Bone marrow (tissue), 2 donors: ENCODE data around the gene AMBP.

Source experiments
- DNase-seq, 2 donors: peaks; one replicate each; lab custom pipeline; 2025; lab: John Stamatoyannopoulos, UW

Gene AMBP

DNA sequence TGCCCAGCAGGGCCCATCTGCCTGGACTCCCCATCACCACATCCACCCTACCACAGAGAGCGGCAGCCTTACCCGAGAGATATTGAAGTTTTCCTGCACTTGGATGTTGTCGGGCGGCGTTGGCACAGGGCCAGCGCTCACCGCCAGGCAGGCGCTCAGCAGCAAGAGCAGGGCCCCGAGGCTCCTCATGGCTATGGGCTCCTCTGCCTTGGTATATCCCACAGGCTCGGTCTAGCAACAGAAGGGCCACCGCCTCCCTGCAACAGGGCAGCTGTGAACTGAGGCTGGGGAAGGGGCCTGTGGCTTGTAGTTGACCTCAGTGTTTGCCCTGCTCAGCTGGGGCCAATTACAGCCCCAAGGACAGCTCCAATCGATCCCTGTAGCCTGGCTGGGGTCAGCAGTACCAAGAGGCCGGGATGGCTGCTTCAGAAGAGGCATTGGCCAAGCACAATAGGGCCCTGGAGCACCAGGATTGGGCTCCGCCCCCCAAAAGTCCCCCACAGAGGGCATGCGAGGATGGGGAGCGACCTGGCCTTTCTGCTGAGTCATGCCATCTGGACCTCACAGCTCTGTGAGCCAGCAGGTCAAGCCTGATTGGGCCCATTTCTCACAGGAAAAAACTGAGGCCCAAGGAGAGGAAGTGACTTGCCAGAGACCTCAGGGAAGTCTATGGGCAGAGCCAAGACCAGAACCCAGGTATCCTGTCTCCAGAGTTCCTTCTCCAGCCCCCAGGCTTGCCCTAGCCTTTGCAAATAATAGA is at the start of gene AMBP:
Gene AMBP (minus strand): TSS at position 280 of the 760 bp plus-strand sequence. CDS start 91 bp downstream, at position 189.
- DNase-seq: no peak

DNA sequence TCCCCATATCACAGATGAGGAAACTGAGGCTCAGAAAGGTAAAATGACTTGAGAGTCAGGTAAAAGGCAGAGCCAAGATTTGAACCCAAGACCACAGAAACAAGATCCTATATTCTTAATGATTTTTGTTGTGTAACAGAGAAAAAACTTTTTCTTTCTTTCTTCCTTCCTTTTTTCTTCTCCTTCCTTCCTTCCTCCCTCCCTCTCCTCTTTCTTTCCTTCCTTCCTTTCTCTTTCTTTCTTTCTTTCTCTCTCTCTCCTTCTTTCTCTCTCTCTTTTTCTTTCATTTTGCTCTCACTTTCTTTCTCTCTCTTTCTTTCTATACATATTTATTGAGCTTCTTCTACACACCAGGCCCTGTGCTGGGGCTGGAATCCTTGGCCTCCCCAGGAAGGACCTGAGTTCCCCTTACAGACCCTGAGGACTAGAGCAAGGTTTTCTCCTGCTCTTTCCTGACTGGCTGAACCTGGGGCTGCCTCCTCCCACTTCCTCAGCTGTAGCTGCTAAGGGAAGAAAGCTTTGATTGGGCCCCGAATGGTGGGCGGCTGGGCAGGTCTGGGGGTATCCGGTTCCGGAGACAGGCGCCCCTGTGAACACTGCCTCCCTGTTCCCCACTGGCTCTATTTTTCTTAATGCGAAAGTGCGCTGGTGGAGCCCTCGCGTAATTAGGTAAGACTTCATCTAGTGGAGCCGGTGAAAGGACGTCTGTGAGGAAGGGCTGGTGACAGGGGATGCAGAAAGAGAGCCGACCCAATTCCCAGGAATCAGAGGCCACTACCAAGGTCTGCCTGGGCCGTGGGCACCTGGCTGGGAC is 48.4 kb upstream of the AMBP start:
- DNase-seq: no peak

DNA sequence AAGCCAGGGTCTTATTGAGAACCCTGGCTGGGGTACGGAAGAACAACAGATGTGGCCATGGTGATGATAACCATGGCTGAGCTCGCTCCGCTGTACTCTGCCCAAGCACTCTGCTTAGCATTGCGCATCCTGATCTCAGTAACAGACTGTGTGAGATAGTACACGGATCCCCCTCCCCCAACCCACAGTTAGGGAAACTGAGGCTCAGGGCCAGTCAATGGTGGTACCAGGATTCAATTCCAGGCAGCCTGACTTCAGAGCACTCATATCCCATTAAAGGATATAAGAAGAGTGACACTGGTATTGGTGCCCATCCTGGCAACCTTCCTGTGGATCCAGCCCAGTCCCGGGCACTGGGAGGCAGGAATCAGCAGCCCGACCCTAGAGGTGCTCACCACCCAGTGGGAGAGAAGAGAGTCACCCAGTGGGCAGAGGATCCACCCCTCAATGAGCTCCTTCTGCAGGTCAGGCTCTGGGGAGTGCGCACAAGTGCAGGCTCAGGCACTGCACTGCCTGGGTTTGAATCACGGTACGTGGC is 47.4 kb upstream of the AMBP start:
- no peak for DNase-seq

DNA sequence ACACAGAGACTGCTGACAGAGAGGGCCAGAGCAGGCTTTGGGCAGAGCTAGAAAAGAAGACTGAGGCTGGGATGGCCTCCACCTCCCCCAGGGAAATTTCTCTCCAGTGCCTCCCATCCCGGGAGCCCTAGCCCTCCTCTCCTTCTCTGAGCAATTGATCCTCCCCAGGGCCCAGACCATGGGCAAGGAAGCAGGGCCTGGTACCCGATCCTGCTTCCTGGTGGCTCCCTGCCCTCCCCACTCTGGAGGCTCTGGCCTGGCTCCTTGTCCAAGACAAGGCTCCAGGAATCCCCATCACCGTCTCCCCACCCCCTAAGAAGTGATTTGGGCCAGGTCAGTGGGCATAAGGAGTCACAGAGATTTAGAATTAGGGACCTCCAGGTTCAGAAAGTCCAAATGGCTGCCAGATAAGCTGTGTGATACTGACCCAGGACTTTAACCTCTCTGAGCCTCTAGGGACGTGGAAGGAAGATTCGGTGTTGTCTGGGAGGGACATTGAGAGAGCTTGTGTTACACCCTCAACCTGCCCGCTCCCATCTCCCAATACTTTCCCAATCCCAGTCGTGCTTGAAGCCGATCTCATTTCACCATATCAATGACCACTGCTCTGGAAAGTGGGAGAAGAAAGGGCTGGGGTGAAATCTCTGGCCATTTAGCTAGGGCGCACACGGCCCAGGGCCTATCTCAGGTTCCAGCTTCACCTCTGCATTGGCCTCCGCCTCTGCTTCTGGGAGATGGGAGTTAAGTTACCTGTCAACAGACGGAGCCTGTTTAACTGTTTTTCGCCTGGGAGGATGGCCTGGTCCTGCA is 46.8 kb upstream of the AMBP start:
- DNase-seq: no peak

DNA sequence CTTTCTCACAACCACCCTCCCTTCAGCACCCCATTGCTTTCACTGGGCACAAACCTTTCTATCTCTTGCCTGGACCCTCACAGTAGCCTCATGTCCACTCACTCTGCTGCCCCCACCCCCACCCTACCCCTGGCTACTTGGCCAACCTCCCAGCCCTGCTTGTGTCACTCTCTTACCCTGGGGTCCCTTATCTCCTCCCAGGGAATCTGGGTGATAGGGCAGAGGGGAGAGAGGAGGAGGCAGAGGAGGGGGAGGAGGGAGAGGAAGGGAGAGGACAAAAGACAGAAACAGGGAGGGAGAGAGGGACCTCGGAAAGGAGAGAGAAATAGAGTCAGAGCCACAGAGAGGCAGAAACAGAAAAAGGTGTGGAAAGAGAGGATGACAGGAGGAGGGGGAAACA is 46.0 kb upstream of the AMBP start:
- DNase-seq: no peak

DNA sequence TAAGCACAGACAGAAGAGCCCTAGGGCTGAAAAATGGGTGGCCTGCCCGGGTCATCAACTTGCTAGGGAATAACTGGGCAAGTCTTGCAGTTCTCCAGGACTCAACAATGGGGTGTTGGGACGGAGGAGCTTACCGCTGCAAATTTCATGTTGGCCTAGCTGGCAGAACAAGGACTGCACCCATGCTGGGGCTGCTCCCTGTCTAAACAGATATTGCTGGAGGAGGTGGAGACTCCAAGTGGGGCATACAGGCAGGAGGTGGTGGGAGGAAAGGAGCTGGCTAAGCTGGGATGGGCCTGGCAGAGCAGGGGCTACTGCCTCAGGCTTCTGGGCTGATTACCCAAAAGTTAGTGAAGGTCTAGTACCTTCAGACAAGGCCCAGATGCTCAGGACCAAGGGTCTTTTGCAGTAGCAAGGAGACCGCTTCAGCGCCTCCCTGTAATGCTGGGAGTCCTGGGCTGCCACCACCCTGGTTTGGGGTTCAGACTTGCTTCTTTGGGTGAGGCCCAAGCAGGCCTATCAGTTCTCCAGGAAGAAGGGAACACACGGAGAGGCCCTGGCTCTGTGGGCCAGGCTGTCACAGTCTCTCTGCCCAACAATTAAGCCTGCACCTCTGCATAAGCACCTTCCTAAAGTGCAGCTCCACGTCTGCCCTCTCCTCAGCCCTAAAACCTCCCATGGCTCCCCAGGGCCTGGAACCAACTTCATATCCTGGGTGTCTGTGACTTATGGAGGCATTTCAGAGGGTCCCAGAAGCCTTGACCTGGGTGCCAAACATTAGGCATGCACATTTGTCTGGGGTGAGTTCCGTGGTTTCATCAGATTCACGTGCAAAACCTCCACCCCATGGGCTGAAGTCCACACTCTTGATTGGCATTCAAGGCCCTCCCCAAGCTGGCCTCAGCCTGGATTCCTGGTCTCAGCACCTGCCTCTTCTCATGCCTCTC is 45.2 kb upstream of the AMBP start:
- no peak for DNase-seq

DNA sequence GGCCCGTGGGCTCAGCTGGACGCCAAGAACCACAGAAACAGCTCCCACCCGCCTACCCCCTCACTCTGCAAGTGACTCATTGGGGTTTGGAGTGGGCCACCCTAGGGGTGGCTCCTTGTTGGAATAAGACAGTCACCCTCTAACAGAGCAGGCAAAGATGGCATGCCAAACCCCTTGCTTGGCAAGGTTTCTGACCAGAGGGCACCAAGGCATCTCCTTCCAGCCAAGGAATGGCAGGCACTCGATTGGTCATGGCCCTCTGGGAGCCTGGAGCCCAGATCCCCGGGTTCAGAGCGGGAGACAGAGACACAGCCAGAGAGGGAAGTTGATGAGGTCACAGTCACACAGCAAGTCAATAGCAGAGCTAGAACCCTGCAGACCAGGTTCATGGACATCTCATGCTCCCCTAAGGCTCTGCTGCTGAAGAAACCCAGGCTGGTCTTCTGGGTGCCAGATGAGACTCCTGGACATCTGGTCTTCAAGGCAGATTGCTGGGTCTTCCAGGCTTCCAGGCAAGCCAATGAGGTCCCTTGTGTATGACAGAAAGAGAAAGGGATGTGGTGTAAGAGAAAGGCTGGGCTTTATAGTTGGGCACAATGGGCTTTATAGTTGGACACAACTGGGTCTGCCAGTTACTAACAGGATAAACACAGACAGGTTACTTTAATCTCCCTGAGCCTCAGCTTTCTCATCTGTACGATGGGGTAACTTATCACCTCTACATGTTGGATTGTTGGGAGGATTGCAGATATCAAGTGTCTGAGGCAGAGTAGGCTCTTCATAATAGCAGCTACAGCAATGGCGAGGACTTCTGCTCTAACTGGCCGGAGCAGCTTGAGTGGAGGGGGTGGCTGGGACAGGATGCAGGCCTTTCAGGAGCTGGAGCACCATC is 44.3 kb upstream of the AMBP start:
- DNase-seq: no peak

DNA sequence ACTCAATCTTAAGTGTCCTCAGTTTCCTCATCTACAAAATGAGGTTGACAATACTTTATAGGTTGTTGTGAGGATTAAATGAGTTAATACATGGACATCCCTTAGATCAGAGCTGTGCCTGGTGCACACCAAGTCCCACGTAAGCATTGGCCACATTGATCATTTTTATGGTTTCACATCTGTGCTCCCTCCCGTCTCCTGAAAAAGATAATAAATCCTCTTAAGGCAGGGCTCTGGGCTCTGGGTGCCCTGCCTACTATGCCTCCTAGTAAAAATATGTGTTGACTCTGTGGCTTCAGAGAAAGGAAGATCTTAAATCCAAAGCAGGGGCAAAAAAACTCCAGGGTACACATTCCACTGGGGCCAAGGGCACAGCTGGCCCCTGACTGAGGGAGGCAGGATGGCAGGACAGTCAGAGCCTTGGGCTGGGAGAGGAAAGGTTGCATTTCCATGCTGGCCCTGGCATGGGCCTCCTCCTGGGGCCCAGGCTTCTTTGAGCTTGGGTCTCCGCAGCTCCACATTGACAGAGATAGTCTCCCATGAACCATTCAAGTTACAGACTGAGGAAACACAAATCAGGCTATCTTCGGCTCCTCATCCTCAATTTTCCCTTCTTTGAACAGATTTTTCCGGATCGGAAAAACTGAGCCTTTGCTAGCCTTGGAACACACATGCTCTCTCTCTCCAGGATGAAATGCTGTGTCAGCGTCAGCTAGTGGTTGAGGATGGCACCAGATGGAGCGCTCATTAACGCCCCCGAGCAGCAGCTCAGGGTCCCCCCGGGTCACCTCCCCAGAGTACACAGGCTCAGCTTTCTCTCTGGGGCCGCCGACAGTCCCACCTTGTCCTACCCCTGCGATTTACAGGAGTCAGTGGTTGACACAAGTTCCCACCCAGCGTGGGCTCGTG is 43.4 kb upstream of the AMBP start:
- DNase-seq: no peak

DNA sequence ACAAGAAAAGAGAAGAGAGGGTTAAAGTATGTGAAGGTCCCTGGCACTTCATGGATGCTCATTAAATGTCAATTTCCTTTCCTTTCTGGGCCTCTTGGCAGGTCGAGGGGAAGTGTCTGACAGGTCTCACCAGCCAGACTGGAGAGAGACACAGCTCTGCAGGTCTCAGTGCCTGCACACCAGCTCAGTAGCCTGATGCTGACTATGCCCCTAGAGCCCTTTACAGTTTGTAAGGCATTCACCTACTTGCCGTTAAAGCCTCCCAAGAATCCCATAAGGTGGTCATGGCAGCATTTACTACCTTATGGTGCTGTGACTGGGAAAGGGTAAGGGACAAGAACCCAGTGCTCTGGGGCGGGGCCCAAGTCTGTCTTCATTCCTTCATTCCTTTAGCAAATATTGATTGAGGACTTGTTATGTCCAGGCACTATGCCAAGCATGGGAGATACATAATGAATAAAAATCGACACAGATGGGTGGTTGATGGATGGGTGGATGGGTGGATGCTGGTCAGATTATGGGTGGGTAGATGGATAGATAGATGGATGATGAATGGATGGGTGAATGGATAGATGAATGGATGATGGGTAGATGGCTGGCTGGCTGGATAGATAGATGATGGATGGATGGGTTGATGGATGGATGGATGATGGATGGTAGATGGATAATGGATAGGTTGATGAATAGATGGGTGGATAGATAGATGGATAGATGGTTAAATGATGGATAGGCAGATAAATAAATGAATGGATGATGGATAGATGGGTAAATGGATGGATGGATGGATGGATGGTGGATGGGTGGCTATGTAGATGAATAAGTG is 42.3 kb upstream of the AMBP start:
- DNase-seq: no peak

DNA sequence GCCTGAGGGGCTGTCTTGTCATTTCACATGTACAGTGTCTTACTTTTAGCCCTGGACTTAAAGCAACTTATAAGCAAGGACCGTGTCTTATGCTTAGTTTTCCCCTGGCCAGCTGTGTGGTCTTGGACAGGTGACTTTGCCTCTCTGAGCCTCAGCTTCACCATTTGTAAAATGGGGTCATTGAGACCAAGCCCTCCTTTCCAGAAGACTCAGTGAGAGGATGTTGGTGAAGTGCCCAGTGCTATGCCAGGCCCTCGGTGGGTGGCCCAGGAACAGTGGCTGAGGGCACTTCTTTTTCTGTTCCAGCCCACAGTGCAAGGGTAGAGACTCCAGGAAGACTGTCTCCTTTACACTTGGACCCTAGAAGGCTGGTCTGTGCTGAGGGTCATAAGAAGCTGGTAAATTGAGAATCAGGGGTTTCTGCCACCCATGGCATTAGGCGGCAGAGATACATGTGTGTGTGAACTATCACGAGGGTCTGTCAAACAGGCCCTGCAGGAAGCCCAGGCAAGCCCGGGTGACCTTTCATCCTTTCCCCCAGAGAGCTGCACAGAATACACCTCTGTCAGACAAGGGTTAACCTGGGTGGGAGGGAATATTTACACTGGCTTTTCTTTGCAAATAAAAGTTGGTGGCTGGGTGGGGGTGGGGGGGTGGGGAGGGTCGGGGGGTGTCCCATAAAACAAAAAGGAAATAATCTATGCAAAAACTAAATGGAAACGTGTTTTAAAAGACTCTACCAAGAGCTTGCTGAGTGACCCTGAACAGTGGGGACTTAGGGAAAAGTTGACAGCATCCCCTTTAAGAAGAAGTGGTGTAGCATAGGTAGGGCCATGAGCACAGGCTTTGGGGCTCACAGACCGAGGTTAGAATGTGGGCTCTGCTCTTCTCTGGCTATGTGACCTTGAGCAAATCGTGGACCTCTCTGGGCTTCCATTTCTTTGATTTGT is 41.4 kb upstream of the AMBP start:
- no peak for DNase-seq

DNA sequence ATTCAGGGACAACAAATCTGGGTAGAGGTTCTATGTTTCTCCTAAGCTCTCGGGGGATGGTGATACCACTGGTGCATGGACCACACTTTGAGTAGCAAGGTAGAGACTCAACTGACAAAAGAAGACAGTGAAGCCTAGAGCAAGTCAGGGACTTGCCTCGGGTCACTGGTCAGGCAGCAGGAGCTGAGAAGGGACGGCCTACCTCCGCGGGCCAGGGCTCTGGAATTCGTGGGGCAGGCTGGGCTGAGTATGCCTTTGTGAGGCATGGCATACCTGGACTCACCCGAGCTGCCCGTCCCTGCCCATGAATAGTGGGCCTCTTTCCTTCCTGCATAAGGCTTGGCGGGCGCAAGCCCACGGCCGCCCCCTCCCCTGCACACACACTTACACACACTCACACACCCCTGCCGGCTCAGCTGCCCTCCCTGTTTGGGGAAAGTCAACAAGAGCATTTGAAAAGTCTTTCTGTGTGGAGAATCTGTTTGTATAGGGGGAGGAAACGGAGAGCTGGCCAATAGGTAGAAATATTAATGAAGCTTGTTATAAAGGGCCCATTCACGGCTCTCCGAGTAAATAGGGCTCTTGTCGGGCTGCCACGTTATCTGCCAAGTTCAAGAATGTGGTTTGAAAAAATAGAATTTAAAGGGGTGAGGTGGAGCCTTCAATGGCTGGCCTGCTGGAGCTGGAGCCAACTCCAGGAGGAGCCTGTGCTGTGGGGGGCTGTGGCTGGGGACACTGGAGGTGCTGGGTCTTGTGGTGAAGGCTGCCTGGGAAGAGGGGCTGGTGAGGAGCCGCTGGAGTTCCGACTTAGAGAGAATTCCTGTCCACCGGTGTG is 40.1 kb upstream of the AMBP start:
- DNase-seq: no peak

DNA sequence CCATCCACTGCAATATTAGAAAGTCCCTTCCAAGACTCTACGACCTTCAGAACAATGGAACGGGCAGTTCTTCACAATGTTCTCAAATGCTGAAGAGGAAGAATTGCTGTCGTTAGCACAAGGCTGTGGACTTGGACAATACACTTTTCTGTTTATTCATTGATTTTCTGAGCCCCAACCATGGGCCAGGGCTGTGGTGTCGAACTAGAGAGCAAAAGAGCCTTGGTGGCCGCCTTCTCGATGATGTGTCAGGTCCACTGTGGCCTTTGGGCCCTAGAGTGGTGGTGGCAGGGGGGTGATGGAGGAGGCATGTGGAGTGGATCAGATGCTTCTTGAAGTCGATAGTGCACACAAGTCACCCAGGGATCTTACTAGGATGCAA is 39.5 kb upstream of the AMBP start:
- no peak for DNase-seq

DNA sequence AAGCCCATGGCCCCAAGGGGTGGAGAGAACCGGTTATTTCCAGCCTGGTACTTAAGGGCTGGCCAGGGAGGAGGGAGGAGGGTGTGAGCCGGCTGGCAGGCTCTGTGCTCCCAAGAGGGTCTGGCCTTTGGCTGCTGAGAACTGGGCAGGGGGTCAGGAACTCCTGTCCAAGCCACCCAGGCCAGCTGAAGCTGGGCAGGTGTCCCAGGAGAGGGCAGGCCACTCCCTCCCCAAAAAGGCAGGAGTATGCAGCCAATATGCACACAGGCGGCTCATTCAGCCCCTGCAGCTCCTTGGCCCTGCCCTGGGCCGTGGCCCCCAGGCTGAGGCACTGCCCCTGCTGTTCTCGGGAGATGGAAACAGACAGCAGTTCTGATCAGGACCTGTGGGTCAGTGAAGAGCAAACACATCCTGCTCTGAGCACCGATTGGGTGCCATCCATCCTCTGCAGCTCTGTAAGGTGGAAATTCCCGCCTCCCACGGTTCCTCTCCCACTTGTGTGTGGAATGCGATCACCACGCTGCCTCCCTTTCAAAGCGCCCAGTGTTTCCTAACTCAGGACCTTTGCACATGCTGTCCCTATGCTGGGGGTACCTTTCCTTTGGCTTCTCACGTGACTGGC is 38.1 kb upstream of the AMBP start:
- no peak for DNase-seq

DNA sequence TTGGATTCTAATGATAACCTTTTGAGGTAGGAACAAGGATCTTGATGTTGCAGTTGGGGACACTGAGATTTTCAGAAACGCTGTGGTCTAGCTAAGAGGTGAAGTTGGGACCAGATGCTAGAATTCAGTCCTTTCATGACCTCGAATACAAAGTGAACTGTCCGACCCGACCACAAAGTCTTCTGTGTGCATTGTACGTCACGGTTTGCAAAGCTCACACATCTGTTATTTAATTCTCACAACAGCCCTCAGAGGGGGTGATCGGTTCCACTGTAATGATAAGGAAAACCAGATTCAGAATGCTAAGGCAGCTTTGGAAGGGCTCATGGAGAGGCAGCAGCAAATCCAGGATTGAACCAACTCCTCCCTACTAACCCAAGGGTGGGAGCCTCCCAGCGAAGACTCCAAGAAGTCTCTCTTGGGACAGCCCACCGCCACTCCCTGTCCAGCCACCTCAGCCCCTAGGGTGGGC is 37.6 kb upstream of the AMBP start:
- no peak for DNase-seq

DNA sequence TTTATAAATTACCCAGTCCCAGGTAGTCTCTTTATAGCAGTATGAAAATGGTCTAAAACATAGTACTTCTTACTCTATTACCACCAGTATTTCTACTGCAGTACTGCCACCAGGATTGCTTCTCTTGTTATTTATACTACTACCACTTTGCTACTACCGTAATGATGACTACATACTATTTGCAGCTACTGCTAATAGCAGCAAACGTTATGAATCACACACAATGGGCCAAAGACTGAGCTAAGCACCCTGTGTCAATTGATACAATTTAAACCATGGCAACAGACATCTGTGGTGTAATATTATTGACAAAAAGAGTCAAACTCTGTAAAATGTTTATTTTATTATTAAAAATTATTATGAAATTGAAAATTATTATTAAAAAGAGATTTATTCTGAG is 36.3 kb upstream of the AMBP start:
- DNase-seq: no peak
